HG03571 (cell line): ENCODE results near the gene CEP104.

Experiments
- ATAC-seq: cut with Tn5 transposase; IDR thresholded peaks from one replicate; pipeline ENCODE4 v1.9.1; 2021; ENCODE audit not compliant: unreplicated experiment

CEP104 gene

GRCh38 chr1:3767328-3767925 is 89.6 kb downstream of the CEP104 start:
- ATAC-seq = no peak

GRCh38 chr1:3763351-3764125 is 93.5 kb downstream of the CEP104 start:
- no peak for ATAC-seq

- ATAC-seq = no peak
These were observed 94.2 kb downstream of the CEP104 start for GRCh38 chr1:3762873-3763228.

GRCh38 chr1:3762151-3762872 is 94.7 kb downstream of the CEP104 start:
- ATAC-seq = no peak
